ENCODE measurements around the gene S100A1.
A peak's percentile ranks its signal among the peaks of the same experiment; 100 is the strongest.

The S100A1 gene

GRCh38 chr1:153616144-153616916, 11.9 kb upstream of the S100A1 start, which contains the start of gene S100A14:
Gene S100A14, minus strand, starts transcription at chr1:153616325. Its CDS starts 467 bp downstream, at chr1:153615858.
- Histone ChIP-seq H3K27me3 (ENCODE audit: control insufficient read depth in 1 of 2, insufficient read depth in 2 of 2, low read length in 2 of 2) (no peaks in the 10 kb centered on the region), H3K4me1 (ENCODE audit: control insufficient read depth in 1 of 2, insufficient read depth in 2 of 2, low read length in 2 of 2) (peaks cover 37 to 44% of the 10 kb centered on the region in 2 donors), H3K9ac (ENCODE audit: low read depth in 1 of 2, low read length in 2 of 2) (peak within 1 kb of the TSS; percentile 89 to 94), H3K36me3 (ENCODE audit: control insufficient read depth in 1 of 2, insufficient read depth in 2 of 2, low read length in 2 of 2) (no peaks in the 10 kb centered on the region), H3K4me3 (ENCODE audit: low read depth in 1 of 2, low read length in 2 of 2) (peak within 1 kb of the TSS; percentile 70 to 74), H3K9me3 (ENCODE audit: control insufficient read depth in 1 of 2, low read length in 2 of 2) (no peaks in the 10 kb centered on the region), H3K27ac (ENCODE audit: low read depth, low read length) (peak within 1 kb of the TSS; percentile 76)

GRCh38 chr1:153616917-153617311, 11.3 kb upstream of the S100A1 start:
- Histone ChIP-seq H3K27me3 (ENCODE audit: control insufficient read depth in 1 of 2, insufficient read depth in 2 of 2, low read length in 2 of 2) (no peaks in the 10 kb centered on the region), H3K9ac (ENCODE audit: low read depth in 1 of 2, low read length in 2 of 2) (peak overlapping the region; percentile 89 to 94), H3K9me3 (ENCODE audit: control insufficient read depth in 1 of 2, low read length in 2 of 2) (no peaks in the 10 kb centered on the region), H3K36me3 (ENCODE audit: control insufficient read depth in 1 of 2, insufficient read depth in 2 of 2, low read length in 2 of 2) (no peaks in the 10 kb centered on the region), H3K4me1 (ENCODE audit: control insufficient read depth in 1 of 2, insufficient read depth in 2 of 2, low read length in 2 of 2) (peaks cover 34 to 44% of the 10 kb centered on the region in 2 donors), H3K27ac (ENCODE audit: low read depth, low read length) (peak overlapping the region; percentile 76), H3K4me3 (ENCODE audit: low read depth in 1 of 2, low read length in 2 of 2) (peak overlapping the region; percentile 9 to 23)

GRCh38 chr1:153617663-153618062, 10.6 kb upstream of the S100A1 start:
- peak overlapping the region; percentile 89 to 94 for H3K9ac ChIP-seq (ENCODE audit: low read depth in 1 of 2, low read length in 2 of 2)
- H3K9me3 ChIP-seq (ENCODE audit: control insufficient read depth in 1 of 2, low read length in 2 of 2): no peaks in the 10 kb centered on the region
- H3K27ac ChIP-seq (ENCODE audit: low read depth, low read length): peak overlapping the region; percentile 76
- no peaks in the 10 kb centered on the region for H3K36me3 ChIP-seq (ENCODE audit: control insufficient read depth in 1 of 2, insufficient read depth in 2 of 2, low read length in 2 of 2)
- no peaks in the 10 kb centered on the region for H3K27me3 ChIP-seq (ENCODE audit: control insufficient read depth in 1 of 2, insufficient read depth in 2 of 2, low read length in 2 of 2)
- no peak overlapping the region for H3K4me3 ChIP-seq (ENCODE audit: low read depth in 1 of 2, low read length in 2 of 2)
- H3K4me1 ChIP-seq (ENCODE audit: control insufficient read depth in 1 of 2, insufficient read depth in 2 of 2, low read length in 2 of 2): peaks cover 34 to 44% of the 10 kb centered on the region in 2 donors

- Histone ChIP-seq H3K9ac (ENCODE audit: low read depth in 1 of 2, low read length in 2 of 2) (no peak overlapping the region), H3K9me3 (ENCODE audit: control insufficient read depth in 1 of 2, low read length in 2 of 2) (no peaks in the 10 kb centered on the region), H3K36me3 (ENCODE audit: control insufficient read depth in 1 of 2, insufficient read depth in 2 of 2, low read length in 2 of 2) (no peaks in the 10 kb centered on the region), H3K27ac (ENCODE audit: low read depth, low read length) (no peak overlapping the region), H3K4me1 (ENCODE audit: control insufficient read depth in 1 of 2, insufficient read depth in 2 of 2, low read length in 2 of 2) (peaks cover 31 to 35% of the 10 kb centered on the region in 2 donors), H3K4me3 (ENCODE audit: low read depth in 1 of 2, low read length in 2 of 2) (no peak overlapping the region), H3K27me3 (ENCODE audit: control insufficient read depth in 1 of 2, insufficient read depth in 2 of 2, low read length in 2 of 2) (no peaks in the 10 kb centered on the region)
Measured at GRCh38 chr1:153619171-153619570, 9.1 kb upstream of the S100A1 start.

GRCh38 chr1:153623101-153623500, 5.1 kb upstream of the S100A1 start:
- H3K27ac ChIP-seq (ENCODE audit: low read depth, low read length): no peak overlapping the region
- no peak overlapping the region for H3K4me3 ChIP-seq (ENCODE audit: low read depth in 1 of 2, low read length in 2 of 2)
- peaks cover 12% of the 10 kb centered on the region in 2 donors for H3K4me1 ChIP-seq (ENCODE audit: control insufficient read depth in 1 of 2, insufficient read depth in 2 of 2, low read length in 2 of 2)
- no peaks in the 10 kb centered on the region for H3K36me3 ChIP-seq (ENCODE audit: control insufficient read depth in 1 of 2, insufficient read depth in 2 of 2, low read length in 2 of 2)
- H3K27me3 ChIP-seq (ENCODE audit: control insufficient read depth in 1 of 2, insufficient read depth in 2 of 2, low read length in 2 of 2): no peaks in the 10 kb centered on the region
- no peak overlapping the region for H3K9ac ChIP-seq (ENCODE audit: low read depth in 1 of 2, low read length in 2 of 2)
- H3K9me3 ChIP-seq (ENCODE audit: control insufficient read depth in 1 of 2, low read length in 2 of 2): no peaks in the 10 kb centered on the region

DNA sequence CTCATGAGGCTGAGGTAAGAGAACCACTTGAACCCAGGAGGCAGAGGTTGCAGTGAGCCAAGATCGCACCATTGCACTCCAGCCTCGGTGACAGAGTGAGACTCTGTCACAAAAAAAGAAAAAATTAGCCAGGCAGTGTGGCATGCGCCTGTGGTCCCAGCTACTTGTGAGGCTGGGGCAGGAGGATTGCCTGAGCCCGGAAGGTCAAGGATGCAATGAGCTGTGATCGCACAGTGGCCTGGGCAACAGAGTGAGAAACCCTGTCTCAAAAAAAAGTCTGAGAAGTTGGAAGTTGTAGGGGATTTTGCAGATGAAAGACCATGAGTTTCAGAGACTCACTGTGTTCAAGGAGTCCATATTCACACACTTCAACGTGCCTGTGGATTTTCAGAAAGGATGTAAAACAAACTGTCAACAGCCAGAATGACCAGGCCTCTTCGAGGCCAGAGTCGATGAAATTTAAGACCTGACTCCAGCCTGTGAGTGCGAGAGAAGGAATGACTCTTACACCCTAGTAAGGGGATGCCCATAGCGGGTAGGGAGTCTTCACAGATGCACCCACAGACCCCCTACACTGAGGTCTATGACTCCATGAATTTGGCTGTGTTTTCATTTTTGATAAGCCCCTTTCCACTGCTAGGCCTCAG, 3.1 kb upstream of the S100A1 start:
- Histone ChIP-seq H3K27me3 (ENCODE audit: control insufficient read depth in 1 of 2, insufficient read depth in 2 of 2, low read length in 2 of 2) (no peaks in the 10 kb centered on the region), H3K4me3 (ENCODE audit: low read depth in 1 of 2, low read length in 2 of 2) (no peak overlapping the region), H3K9me3 (ENCODE audit: control insufficient read depth in 1 of 2, low read length in 2 of 2) (no peaks in the 10 kb centered on the region), H3K36me3 (ENCODE audit: control insufficient read depth in 1 of 2, insufficient read depth in 2 of 2, low read length in 2 of 2) (no peaks in the 10 kb centered on the region), H3K4me1 (ENCODE audit: control insufficient read depth in 1 of 2, insufficient read depth in 2 of 2, low read length in 2 of 2) (peaks cover 12% of the 10 kb centered on the region in 2 donors), H3K9ac (ENCODE audit: low read depth in 1 of 2, low read length in 2 of 2) (no peak overlapping the region), H3K27ac (ENCODE audit: low read depth, low read length) (no peak overlapping the region)

DNA sequence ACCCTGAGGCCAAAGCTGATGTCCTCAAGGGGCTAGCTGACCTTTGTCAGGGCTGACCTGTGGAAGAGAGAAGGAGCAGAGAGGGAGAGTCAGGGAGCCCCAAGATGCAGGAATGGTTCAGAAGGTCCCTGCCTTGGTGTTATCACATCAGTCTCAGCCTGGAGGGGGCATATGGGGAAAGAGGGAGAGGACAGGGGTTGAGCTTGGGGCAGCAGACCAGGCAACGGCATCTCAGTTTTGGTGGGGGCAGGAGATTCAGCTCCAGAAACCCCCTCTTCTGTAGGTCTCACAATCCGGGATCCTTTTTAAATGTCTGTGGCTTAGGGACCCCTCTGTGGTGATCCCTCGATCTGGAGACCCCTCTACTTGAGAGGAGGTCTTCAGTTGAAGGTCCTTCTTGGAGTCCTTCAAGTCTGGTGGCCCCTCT, 1.7 kb upstream of the S100A1 start:
- H3K4me1 ChIP-seq (ENCODE audit: control insufficient read depth in 1 of 2, insufficient read depth in 2 of 2, low read length in 2 of 2): peaks cover 22 to 24% of the 10 kb centered on the region in 2 donors
- no peaks in the 10 kb centered on the region for H3K36me3 ChIP-seq (ENCODE audit: control insufficient read depth in 1 of 2, insufficient read depth in 2 of 2, low read length in 2 of 2)

GRCh38 chr1:153626904-153627714, 1.1 kb upstream of the S100A1 start, which contains the start of gene S100A13:
Gene S100A13, minus strand, starts transcription at chr1:153627505. Its CDS starts 1,033 bp downstream, at chr1:153626472.
- Histone ChIP-seq H3K9ac (ENCODE audit: low read depth in 1 of 2, low read length in 2 of 2) (peak within 1 kb of the TSS; percentile 76 to 83), H3K4me3 (ENCODE audit: low read depth in 1 of 2, low read length in 2 of 2) (peak within 1 kb of the TSS; percentile 63 to 76), H3K27me3 (ENCODE audit: control insufficient read depth in 1 of 2, insufficient read depth in 2 of 2, low read length in 2 of 2) (no peaks in the 10 kb centered on the region), H3K4me1 (ENCODE audit: control insufficient read depth in 1 of 2, insufficient read depth in 2 of 2, low read length in 2 of 2) (peaks cover 23 to 26% of the 10 kb centered on the region in 2 donors), H3K36me3 (ENCODE audit: control insufficient read depth in 1 of 2, insufficient read depth in 2 of 2, low read length in 2 of 2) (no peaks in the 10 kb centered on the region), H3K27ac (ENCODE audit: low read depth, low read length) (peak within 1 kb of the TSS; percentile 76), H3K9me3 (ENCODE audit: control insufficient read depth in 1 of 2, low read length in 2 of 2) (no peaks in the 10 kb centered on the region)

More for the DNA sequence above, 1.7 kb upstream of the S100A1 start:
- Histone ChIP-seq H3K9me3 (ENCODE audit: control insufficient read depth in 1 of 2, low read length in 2 of 2) (no peaks in the 10 kb centered on the region), H3K9ac (ENCODE audit: low read depth in 1 of 2, low read length in 2 of 2) (peak overlapping the region; percentile 76 to 83), H3K4me3 (ENCODE audit: low read depth in 1 of 2, low read length in 2 of 2) (peak overlapping the region; percentile 63 to 76), H3K27ac (ENCODE audit: low read depth, low read length) (peak overlapping the region; percentile 76), H3K27me3 (ENCODE audit: control insufficient read depth in 1 of 2, insufficient read depth in 2 of 2, low read length in 2 of 2) (no peaks in the 10 kb centered on the region)

DNA sequence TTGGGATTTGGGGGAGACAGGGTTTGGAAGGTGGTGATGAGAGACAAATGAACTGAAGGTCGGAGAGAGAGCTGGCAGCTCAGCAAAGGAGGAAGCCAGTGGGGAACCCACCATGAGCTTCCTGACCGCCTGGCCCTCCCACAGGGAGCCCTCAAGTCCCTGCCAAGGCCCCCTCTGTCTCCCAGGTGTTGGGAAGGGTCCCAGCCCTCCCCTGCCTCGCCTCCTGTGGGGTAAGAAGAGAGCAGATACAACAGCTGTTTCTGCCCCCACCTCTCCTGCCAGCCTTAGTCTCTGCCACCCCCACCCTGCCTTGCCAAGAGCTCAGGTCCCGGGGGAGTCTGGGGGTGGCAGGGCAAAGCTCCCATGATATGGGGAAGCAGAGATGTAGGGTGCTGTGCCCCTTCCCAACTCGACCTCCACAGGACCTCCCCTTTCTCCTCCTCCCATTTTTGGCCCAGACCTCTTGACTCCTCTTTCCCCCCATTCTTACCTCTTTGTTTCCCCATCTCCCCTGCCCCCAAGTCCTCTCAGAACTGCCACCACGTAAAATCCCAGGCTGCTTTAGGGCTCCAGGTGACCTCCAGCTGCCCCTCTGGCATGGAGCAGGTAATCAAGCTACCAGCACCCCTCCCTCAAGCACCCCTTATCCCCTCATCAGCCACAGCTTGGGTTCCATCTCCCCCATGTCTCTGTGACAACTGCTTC, 556 bp downstream of the S100A1 start:
- Histone ChIP-seq H3K36me3 (ENCODE audit: control insufficient read depth in 1 of 2, insufficient read depth in 2 of 2, low read length in 2 of 2) (no peaks in the 10 kb centered on the region), H3K27me3 (ENCODE audit: control insufficient read depth in 1 of 2, insufficient read depth in 2 of 2, low read length in 2 of 2) (no peaks in the 10 kb centered on the region), H3K4me1 (ENCODE audit: control insufficient read depth in 1 of 2, insufficient read depth in 2 of 2, low read length in 2 of 2) (peaks cover 30 to 34% of the 10 kb centered on the region in 2 donors), H3K9me3 (ENCODE audit: control insufficient read depth in 1 of 2, low read length in 2 of 2) (no peaks in the 10 kb centered on the region), H3K9ac (ENCODE audit: low read depth in 1 of 2, low read length in 2 of 2) (no peak overlapping the region), H3K27ac (ENCODE audit: low read depth, low read length) (no peak overlapping the region), H3K4me3 (ENCODE audit: low read depth in 1 of 2, low read length in 2 of 2) (no peak overlapping the region)

Data from duodenal mucosa (tissue), 2 donors.